ENCODE data around the gene ZEB2. TPM values are rescaled to one million over a fixed set of nuclear protein-coding genes. Genes with fewer than 3 reads are reported as not detected.

ZEB2 gene
- total and polyA plus RNA-seq, 2 donors (not counting 3 experiments of a cell fraction or from before 2014, with no cell fraction given) = 17.9 to 49.6 TPM

- dilution Hi-C loops (cut with MboI; ENCODE audit: extremely low pct_ligation_motif_present, low sequenced_read_pairs) = loop anchor here (25.0 kb wide), 1 partner anchor 155 kb away; the partner anchor contains the start of gene ZEB2
- peak; percentile 91 for FAIRE-seq
- BruUV-seq (replicated peaks) = TSS peak; percentile 34
Measured at GRCh38 chr2:144357623-144358373, 162.1 kb downstream of the ZEB2 start.

More at GRCh38 chr2:144357623-144358373, 162.1 kb downstream of the ZEB2 start:
- H3K4me3 ChIP-seq (replicated peaks in 1 of 3; ENCODE audit: insufficient read depth in 1 of 3, low read depth in 1 of 3, low read length in 3 of 3) = no peak overlapping the region
- DNase-seq (ENCODE audit: low read depth, low spot score) = peak; percentile 92
- H4K20me1 ChIP-seq (replicated peaks; ENCODE audit: control insufficient read depth, extremely low read depth, insufficient read depth, low read length) = no peaks in the 10 kb centered on the region
- no peaks in the 10 kb centered on the region for H3K9me3 ChIP-seq (replicated peaks; ENCODE audit: control insufficient read depth, insufficient read depth, low read length)
- TF ChIP-seq MAX (IDR thresholded peaks at IDR 0.05; ENCODE audit: insufficient read depth, insufficient read length) (no peak), MYC (IDR thresholded peaks at IDR 0.05; ENCODE audit: low read depth, low read length) (no peak), POLR2AphosphoS5 (IDR thresholded peaks at IDR 0.05; ENCODE audit: insufficient read depth, low read depth, low read length) (peak; percentile 65), POLR2A (IDR thresholded peaks at IDR 0.05; ENCODE audit: low read depth, low read length) (no peak), EZH2 (IDR thresholded peaks at IDR 0.05; ENCODE audit: borderline replicate concordance, low read depth, low read length, severe bottlenecking) (no peak), JUN (IDR thresholded peaks at IDR 0.05; ENCODE audit: borderline replicate concordance, insufficient read depth, insufficient read length, low read depth) (peak; percentile 98), FOS (IDR thresholded peaks at IDR 0.05; ENCODE audit: borderline replicate concordance, insufficient read depth, low read length) (peak; percentile 89), GATA2 (IDR thresholded peaks at IDR 0.05; ENCODE audit: insufficient read depth, insufficient read length, low read depth, low read length) (no peak)
- TF ChIP-seq, protein P1, sequence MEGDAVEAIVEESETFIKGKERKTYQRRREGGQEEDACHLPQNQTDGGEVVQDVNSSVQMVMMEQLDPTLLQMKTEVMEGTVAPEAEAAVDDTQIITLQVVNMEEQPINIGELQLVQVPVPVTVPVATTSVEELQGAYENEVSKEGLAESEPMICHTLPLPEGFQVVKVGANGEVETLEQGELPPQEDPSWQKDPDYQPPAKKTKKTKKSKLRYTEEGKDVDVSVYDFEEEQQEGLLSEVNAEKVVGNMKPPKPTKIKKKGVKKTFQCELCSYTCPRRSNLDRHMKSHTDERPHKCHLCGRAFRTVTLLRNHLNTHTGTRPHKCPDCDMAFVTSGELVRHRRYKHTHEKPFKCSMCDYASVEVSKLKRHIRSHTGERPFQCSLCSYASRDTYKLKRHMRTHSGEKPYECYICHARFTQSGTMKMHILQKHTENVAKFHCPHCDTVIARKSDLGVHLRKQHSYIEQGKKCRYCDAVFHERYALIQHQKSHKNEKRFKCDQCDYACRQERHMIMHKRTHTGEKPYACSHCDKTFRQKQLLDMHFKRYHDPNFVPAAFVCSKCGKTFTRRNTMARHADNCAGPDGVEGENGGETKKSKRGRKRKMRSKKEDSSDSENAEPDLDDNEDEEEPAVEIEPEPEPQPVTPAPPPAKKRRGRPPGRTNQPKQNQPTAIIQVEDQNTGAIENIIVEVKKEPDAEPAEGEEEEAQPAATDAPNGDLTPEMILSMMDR (IDR thresholded peaks at IDR 0.05; ENCODE audit: extremely low read depth in 1 of 2, insufficient read depth in 1 of 2, low read depth in 1 of 2, low read length in 2 of 2) = no peak
- peak overlapping the region; percentile 53 for H3K4me2 ChIP-seq (ENCODE audit: insufficient read depth, low read length)
- intact Hi-C loops (cut with micrococcal nuclease) = loop anchor here (1.0 to 10.0 kb wide), 6 partner anchors 7 to 1237 kb away; a partner anchor contains a TSS
- H2AFZ ChIP-seq (ENCODE audit: low read depth, low read length) = no peak overlapping the region
- peaks cover 15% of the 10 kb centered on the region for H3K4me1 ChIP-seq (ENCODE audit: control insufficient read depth, extremely low read depth, insufficient read depth, low read length)
- no peaks in the 10 kb centered on the region for H3K79me2 ChIP-seq (ENCODE audit: control insufficient read depth, insufficient read depth, low read length)
- peak overlapping the region; percentile 82 for H3K27ac ChIP-seq (ENCODE audit: insufficient read depth, low read depth, low read length)
- no peaks in the 10 kb centered on the region for H3K27me3 ChIP-seq (ENCODE audit: control insufficient read depth in 2 of 2, insufficient read depth in 2 of 2, low read length in 2 of 2)
- peak overlapping the region; percentile 57 for H3K9ac ChIP-seq (replicated peaks; ENCODE audit: extremely low read depth, insufficient read depth, low read length)
- ChIA-PET CTCF (interaction anchor here (1.0 kb wide), 1 partner anchor 15 kb away, joined by 4 read pairs; no protein-coding TSS in a partner anchor), POLR2A (no interaction called here)
- no peaks in the 10 kb centered on the region for H3K36me3 ChIP-seq (ENCODE audit: control insufficient read depth in 2 of 2, extremely low read depth in 1 of 2, insufficient read depth in 2 of 2, low read length in 2 of 2)
- H3K9me1 ChIP-seq (replicated peaks; ENCODE audit: control insufficient read depth, extremely low read depth, insufficient read depth, low read length) = no peaks in the 10 kb centered on the region

Measured in endothelial cell of umbilical vein (primary cell).